ENCODE results near the gene WRAP53.

Gene WRAP53

DNA sequence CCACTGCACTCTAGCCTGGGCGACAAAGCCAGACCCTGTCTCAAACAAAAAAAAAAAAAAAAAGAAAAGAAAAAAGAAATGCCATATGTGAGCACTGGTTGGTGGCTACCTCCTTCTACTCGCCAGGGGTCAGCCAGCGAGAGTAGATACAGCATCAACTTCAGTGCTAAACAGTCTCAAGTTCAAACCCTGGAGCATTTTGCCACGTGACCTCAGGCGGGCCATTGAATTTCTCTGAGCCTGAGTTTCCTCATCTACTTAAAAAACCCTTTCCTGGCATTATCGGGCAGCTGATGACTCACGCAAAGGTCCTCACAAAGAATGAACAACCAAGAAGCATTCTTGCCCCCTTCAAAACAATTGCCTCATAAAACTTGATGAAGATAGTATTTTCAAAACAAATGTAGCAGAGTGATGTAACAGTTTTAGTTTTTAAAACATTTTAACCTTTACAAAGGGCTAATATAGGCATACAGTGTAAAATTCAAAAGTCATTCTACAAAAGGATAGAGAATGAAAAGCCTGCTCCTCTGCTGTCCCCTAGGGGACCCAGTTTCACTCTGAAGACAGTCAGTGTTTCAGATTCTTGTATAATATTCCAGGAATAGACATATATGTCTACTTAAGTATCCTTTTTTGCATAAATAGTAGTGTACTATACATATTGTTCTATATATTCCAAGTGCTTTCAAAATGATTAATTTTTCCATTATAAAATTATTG lies 57.6 kb downstream of the WRAP53 start:
- DNase-seq (ENCODE audit: low read depth): peak; percentile 98

GRCh38 chr17:7747635-7748071 lies 59.4 kb downstream of the WRAP53 start:
- DNase-seq (ENCODE audit: low read depth): peak; percentile 96

GRCh38 chr17:7748076-7748775 lies 59.9 kb downstream of the WRAP53 start:
- DNase-seq (ENCODE audit: low read depth): peak; percentile 86

DNA sequence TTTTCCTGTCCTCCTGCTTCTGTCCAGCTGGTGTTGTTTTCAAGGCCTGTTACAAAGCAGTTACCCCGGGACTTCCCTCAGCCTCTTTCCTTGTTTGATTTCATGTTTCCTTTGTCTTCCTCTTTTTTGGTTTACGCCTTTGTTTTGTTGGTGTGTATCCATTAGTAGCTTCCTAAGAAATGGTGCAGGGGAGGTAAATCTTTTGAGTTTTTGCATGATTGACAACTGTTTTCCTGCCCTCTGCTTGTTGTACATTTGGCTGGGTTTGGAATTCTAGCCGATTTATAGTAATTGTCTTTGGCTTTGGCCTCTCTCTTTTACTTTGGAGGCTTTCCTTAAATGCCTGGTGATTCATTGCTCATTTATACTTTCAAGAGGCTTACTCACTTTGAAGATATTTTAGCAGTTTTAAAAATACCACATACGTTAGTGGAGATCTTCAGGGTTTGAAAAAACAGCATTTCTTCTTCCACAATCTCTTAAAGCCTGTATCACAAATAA lies 62.1 kb downstream of the WRAP53 start:
- DNase-seq (ENCODE audit: low read depth): peak; percentile 89
